HFFc6 (cell line): ENCODE measurements around the gene FURIN. TPM values are rescaled to one million over a fixed set of nuclear protein-coding genes. Genes with fewer than 3 reads are reported as not detected.

Source experiments
- DNase-seq: peaks from one replicate; pipeline ENCODE4 v3.0.0-alpha.2; 2018
- H3K27ac Mint-ChIP-seq: 2 replicates; pipeline ENCODE4 v1.8.0; 2020; ENCODE audit warnings: mild to moderate bottlenecking, mixed read lengths
- H3K27me3 Mint-ChIP-seq: 2 replicates; pipeline ENCODE4 v1.8.0; 2021; ENCODE audit warnings: mild to moderate bottlenecking, moderate library complexity, mixed read lengths; ENCODE audit not compliant: insufficient read depth
- H3K36me3 Mint-ChIP-seq: 2 replicates; pipeline ENCODE4 v1.8.0; 2021; ENCODE audit warnings: low read depth, mixed read lengths
- H3K4me1 Mint-ChIP-seq: 2 replicates; pipeline ENCODE4 v1.8.0; 2020; ENCODE audit warnings: low read depth, mixed read lengths
- H3K4me3 Mint-ChIP-seq: 2 replicates; pipeline ENCODE4 v1.8.0; 2020; ENCODE audit warnings: mild to moderate bottlenecking, moderate library complexity, mixed read lengths
- H3K9me3 Mint-ChIP-seq: 2 replicates; pipeline ENCODE4 v1.8.0; 2020; ENCODE audit warnings: mild to moderate bottlenecking, mixed read lengths
- total RNA-seq, 6 experiments: library from RNA; stranded (reverse); fragmentation: NEBNext Ultra II Directional; extraction: Animal tissue kit (Norgen Biotek cat#: 25700); gene quantifications; 2 replicates in 1 of 6; 3 replicates in 5 of 6; pipeline ENCODE4 v1.2.3, GENCODE V29; 2021
- TF ChIP-seq, protein P1 (sequence below): fragments of 200-600 bp; sonication (generic); IDR thresholded peaks from 2 replicates; pipeline ENCODE4 v1.5.0; 2021; ENCODE audit warnings: antibody characterized with exemption, mild to moderate bottlenecking

FURIN gene
- total RNA-seq, 6 experiments from 2014 or later: 68.9 to 79.4 (median 74.6) TPM

DNA sequence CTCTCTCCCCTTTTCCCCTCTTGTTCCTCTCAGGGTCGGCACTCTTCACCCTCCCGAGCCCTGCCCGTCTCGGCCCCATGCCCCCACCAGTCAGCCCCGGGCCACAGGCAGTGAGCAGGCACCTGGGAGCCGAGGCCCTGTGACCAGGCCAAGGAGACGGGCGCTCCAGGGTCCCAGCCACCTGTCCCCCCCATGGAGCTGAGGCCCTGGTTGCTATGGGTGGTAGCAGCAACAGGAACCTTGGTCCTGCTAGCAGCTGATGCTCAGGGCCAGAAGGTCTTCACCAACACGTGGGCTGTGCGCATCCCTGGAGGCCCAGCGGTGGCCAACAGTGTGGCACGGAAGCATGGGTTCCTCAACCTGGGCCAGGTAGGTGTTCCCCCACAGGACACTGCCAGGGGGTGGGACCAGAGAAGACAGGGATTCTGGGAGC is 7.2 kb downstream of the FURIN start:
- Mint-ChIP-seq H3K4me1 (peaks cover 18% of the 10 kb centered on the region), H3K27me3 (peaks cover 1% of the 10 kb centered on the region; the same call in 1 of the 2 replicates), H3K4me3 (no peak overlapping the region), H3K27ac (no peak overlapping the region), H3K36me3 (no peaks in the 10 kb centered on the region), H3K9me3 (no peaks in the 10 kb centered on the region)
- no peak for DNase-seq
- TF ChIP-seq, protein P1, sequence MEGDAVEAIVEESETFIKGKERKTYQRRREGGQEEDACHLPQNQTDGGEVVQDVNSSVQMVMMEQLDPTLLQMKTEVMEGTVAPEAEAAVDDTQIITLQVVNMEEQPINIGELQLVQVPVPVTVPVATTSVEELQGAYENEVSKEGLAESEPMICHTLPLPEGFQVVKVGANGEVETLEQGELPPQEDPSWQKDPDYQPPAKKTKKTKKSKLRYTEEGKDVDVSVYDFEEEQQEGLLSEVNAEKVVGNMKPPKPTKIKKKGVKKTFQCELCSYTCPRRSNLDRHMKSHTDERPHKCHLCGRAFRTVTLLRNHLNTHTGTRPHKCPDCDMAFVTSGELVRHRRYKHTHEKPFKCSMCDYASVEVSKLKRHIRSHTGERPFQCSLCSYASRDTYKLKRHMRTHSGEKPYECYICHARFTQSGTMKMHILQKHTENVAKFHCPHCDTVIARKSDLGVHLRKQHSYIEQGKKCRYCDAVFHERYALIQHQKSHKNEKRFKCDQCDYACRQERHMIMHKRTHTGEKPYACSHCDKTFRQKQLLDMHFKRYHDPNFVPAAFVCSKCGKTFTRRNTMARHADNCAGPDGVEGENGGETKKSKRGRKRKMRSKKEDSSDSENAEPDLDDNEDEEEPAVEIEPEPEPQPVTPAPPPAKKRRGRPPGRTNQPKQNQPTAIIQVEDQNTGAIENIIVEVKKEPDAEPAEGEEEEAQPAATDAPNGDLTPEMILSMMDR: no peak

DNA sequence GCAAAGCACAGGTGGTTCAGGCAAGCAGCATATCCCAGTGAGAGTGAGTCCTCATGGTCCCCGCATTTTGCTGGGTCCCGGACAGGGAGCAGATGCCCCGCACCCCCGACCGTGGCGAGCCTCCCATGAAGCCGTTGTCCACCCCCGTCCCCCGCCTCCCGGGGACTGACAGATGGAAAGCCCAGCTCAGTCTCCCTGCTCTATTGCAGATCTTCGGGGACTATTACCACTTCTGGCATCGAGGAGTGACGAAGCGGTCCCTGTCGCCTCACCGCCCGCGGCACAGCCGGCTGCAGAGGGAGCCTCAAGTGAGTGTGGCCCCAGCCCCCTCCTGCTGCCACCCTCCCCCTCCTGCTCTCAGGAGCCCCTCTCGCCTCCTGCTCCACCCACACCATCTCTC is 7.7 kb downstream of the FURIN start:
- peaks cover 1% of the 10 kb centered on the region; the same call in 1 of the 2 replicates for H3K27me3 Mint-ChIP-seq
- H3K9me3 Mint-ChIP-seq: no peaks in the 10 kb centered on the region
- H3K4me3 Mint-ChIP-seq: no peak overlapping the region
- TF ChIP-seq, protein P1: no peak
- H3K36me3 Mint-ChIP-seq: no peaks in the 10 kb centered on the region
- peaks cover 13% of the 10 kb centered on the region for H3K4me1 Mint-ChIP-seq
- H3K27ac Mint-ChIP-seq: no peak overlapping the region
- no peak for DNase-seq

DNA sequence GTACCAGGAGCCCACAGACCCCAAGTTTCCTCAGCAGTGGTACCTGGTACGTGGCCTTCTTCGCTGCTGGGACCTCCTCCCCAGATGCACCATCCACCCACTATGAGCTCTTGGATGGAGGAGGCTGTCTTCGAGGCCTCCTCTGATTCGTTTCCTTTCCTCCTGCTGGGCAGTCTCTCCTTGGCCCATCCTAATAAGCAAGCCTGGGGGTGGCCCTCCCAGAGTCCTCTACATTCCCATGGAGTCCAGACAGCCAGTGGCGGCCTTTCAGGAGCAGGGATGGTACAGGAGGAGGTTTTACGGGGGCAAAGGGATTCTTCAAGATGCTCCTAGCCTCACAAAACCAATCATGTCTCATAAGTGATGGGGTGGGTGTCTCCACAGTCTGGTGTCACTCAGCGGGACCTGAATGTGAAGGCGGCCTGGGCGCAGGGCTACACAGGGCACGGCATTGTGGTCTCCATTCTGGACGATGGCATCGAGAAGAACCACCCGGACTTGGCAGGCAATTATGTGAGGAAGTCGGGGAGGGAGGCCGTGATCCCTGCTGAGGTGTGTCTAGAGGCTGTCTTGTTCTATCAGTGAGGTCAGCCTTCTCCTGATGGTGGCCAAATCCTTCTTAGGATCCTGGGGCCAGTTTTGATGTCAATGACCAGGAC is 8.3 kb downstream of the FURIN start:
- Mint-ChIP-seq H3K9me3 (no peaks in the 10 kb centered on the region), H3K4me3 (no peak overlapping the region), H3K27me3 (peaks cover 1% of the 10 kb centered on the region; the same call in 1 of the 2 replicates), H3K4me1 (peaks cover 13% of the 10 kb centered on the region), H3K27ac (no peak overlapping the region), H3K36me3 (no peaks in the 10 kb centered on the region)
- no peak for DNase-seq
- TF ChIP-seq, protein P1: no peak

DNA sequence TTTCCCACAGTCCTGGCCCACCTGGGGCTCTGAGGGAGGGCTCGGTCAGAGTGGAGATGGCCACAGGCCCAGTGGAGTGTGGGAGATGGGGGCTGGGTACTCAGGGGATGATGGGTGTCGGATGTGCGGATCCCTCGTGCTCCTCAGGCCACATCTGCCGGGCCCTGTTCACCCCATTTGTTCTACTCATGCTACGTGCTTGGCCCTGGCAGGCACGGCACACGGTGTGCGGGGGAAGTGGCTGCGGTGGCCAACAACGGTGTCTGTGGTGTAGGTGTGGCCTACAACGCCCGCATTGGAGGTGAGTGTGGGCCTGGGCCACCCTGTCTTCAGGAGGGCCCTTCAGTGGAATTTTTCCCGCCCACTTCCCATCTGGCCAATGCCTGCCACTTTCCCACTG is 8.9 kb downstream of the FURIN start:
- Mint-ChIP-seq H3K4me3 (no peak overlapping the region), H3K27ac (no peak overlapping the region), H3K9me3 (no peaks in the 10 kb centered on the region), H3K4me1 (peaks cover 11% of the 10 kb centered on the region), H3K36me3 (no peaks in the 10 kb centered on the region), H3K27me3 (no peaks in the 10 kb centered on the region; the same call in 1 of the 2 replicates)
- DNase-seq: no peak
- TF ChIP-seq, protein P1: no peak

DNA sequence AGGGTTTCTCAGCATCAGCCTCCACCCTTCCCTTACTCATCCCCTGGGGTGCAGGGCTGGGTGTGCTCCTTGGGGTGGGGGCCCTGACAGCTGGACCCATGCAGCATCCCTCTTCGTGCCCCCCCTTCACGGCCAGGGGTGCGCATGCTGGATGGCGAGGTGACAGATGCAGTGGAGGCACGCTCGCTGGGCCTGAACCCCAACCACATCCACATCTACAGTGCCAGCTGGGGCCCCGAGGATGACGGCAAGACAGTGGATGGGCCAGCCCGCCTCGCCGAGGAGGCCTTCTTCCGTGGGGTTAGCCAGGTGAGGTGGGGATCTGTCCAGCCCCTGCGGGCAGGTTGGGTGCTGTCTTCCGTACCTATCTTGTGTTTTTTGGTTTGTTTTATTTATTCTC is 9.6 kb downstream of the FURIN start:
- Mint-ChIP-seq H3K4me1 (peaks cover 5% of the 10 kb centered on the region), H3K27me3 (no peaks in the 10 kb centered on the region; the same call in 1 of the 2 replicates), H3K9me3 (no peaks in the 10 kb centered on the region), H3K27ac (no peak overlapping the region), H3K4me3 (no peak overlapping the region), H3K36me3 (no peaks in the 10 kb centered on the region)
- TF ChIP-seq, protein P1: no peak
- DNase-seq: no peak
